Stimulated activated CD4-positive, alpha-beta T cell treated with anti-CD3 and anti-CD28 coated beads, Interleukin-2, amount 100 ng/mL, for 4 hours (primary cell): ENCODE measurements around the gene BHLHE41.

Experiments
- DNase-seq: peaks from one replicate; pipeline ENCODE4 v3.0.0-alpha.2; 2020; ENCODE audit warnings: low read depth

The BHLHE41 gene

DNA sequence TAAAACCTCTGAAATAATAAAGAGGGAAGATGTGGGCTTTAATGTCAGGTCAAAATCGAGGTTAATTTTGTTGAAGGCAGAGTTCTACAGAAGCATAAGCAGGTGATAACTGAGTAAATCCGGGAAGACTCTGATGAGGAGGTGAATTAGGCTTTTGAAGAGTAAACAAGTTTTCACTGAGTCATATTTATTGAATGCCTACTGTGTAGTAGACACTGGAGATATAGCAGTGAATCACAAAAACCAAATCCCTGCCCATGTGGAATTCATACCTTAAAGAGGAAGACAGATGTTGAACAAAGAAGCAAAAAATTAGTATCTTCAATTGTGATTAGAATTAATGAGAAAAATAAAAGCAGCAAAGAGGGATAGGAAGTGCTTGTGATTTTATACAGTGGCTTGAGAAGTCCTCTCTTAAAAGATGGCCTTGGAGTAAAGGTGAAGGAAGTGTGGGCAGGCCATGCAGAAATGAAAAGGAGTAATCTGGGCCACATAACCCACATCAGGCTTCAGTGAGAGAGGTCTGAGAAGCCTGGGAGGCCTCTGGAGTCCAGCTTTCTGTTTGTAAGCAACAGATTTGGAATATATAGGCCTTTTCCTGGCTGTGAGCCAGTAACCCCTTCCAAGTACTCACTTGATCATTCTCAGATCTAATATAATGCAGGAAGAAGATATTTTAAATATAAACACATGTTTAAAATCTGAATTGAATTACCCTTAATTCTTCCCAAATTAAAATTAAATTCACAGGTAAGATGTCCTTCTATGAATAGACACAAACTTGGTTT lies 46.7 kb downstream of the BHLHE41 start:
- DNase-seq, result no peak
